Stomach (tissue), 9 donors: Measurements from ENCODE around the gene ZMIZ1. TPM values are rescaled to one million over a fixed set of nuclear protein-coding genes. Genes with fewer than 3 reads are reported as not detected.

Experiments used
- DNase-seq, 2 donors: peaks; one replicate each; pipeline versions ENCODE4 v3.0.0 to v3.0.0-alpha.2; 2013 to 2019
- H3K27ac ChIP-seq, 5 donors: fragments of 200-600 bp in 4 of 5; sonication (generic) in 4 of 5; one replicate each; pipeline ENCODE4 v1.5.1; 2013 to 2019; ENCODE audit warnings: mild to moderate bottlenecking in 1 of 5, moderate library complexity in 1 of 5
- H3K27me3 ChIP-seq, 3 donors: fragments of 200-600 bp; sonication (generic); one replicate each; pipeline ENCODE4 v1.5.1; 2017 to 2019; ENCODE audit warnings: mixed run types in 1 of 3
- H3K36me3 ChIP-seq, 4 donors: fragments of 200-600 bp; sonication (generic); 1 replicate in 3 of 4; 2 replicates in 1 of 4; pipeline ENCODE4 v1.5.1; 2016 to 2019
- H3K4me1 ChIP-seq, 4 donors: fragments of 200-600 bp; sonication (generic); one replicate each; pipeline ENCODE4 v1.5.1; 2016 to 2019
- H3K4me3 ChIP-seq, 4 donors: fragments of 200-600 bp; sonication (generic) in 3 of 4; one replicate each; pipeline ENCODE4 v1.5.1; 2016 to 2019; ENCODE audit warnings: mild to moderate bottlenecking in 1 of 4
- H3K9me3 ChIP-seq, 4 donors: fragments of 200-600 bp; sonication (generic); one replicate each; pipeline ENCODE4 v1.5.1; 2016 to 2019
- EP300 ChIP-seq: sonication (generic); formaldehyde crosslinking; IDR thresholded peaks from one replicate; pipeline ENCODE4 v1.6.1; 2017; ENCODE audit warnings: antibody characterized with exemption
- POLR2A ChIP-seq, 4 donors: fragments of 450-650 bp; IDR thresholded peaks; one replicate each; pipeline ENCODE4 v1.6.1; 2016; ENCODE audit warnings: antibody characterized with exemption in 4 of 4, control low read depth in 2 of 4, mild to moderate bottlenecking in 1 of 4, moderate library complexity in 1 of 4
- POLR2AphosphoS5 ChIP-seq, 3 donors: sonication (generic); formaldehyde crosslinking; IDR thresholded peaks; one replicate each; pipeline ENCODE4 v1.6.1; 2016; ENCODE audit warnings: antibody characterized with exemption in 3 of 3
- WGBS, 5 donors: extraction: QIAGEN DNeasy Blood & Tissue Kit in 3 of 5; methylation state at CpG; one replicate each; pipeline versions ENCODE4 v1.1.5 to v1.1.7; 2013 to 2018; 5-methylcytosine and 5-hydroxymethylcytosine counted together
- intact Hi-C: fragments of 100-400 bp; cut with DNase I; formaldehyde crosslinking; loops from one replicate; pipeline ENCODE4 v1.15.1; 2023; ENCODE audit warnings: low total_unique reads
- polyA plus RNA-seq, 3 donors: library from polyadenylated mRNA; stranded (reverse); fragments of 200-250 nt; gene quantifications; one replicate each; pipeline ENCODE4 v1.2.3, GENCODE V29; 2013
- total RNA-seq, 5 donors: library from RNA; depleted of rRNA; stranded (reverse); fragments of >200 nt; gene quantifications; one replicate each; pipeline versions ENCODE4 v1.1.0 to v1.2.3, GENCODE V29; 2014 to 2016
- TF ChIP-seq, protein P1 (sequence below), 7 experiments: fragments of 450-650 bp in 4 of 7; fragments of 200-600 bp in 3 of 7; sonication (generic) in 3 of 7; IDR thresholded peaks; one replicate each; pipeline ENCODE4 v1.5.1; 2016 to 2019; ENCODE audit warnings: antibody characterized with exemption in 7 of 7, control low read depth in 2 of 7, mild to moderate bottlenecking in 1 of 7
- donor health status: healthy with polysubstance abuse.
- donor health status: Bipolar disorder and iron deficiency.
- donor health status: healthy.

Gene ZMIZ1
- total and polyA plus RNA-seq, 8 donors: 17.7 to 103 (median 26.3) TPM

DNA sequence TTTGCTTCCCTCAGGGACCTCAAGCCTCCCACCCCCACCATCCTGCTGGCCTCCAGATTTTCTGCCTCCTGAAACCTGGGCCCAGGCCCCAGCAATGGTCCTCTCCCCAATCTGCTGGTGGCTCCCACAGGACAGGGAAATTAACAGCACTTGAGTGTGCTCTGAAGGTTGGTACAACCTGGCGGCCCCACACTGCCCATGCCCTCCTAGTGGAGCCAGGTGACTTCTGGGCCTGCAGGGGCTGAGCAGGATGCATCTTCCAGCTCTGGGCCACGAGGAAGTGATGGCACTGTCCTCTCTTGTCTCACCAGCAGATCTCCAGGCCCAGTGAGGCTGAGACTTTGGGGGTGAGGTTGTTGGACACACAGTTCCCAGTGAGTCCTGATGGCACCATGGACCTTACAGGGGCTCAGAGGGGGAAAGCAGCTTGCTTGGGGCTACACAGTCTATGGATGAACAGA is 3.6 kb upstream of the ZMIZ1 start:
- intact Hi-C loops: no loop called here
- H3K36me3 ChIP-seq: no peaks in the 10 kb centered on the region
- no peaks in the 10 kb centered on the region for H3K27me3 ChIP-seq
- no peak for TF ChIP-seq EP300
- TF ChIP-seq, protein P1, sequence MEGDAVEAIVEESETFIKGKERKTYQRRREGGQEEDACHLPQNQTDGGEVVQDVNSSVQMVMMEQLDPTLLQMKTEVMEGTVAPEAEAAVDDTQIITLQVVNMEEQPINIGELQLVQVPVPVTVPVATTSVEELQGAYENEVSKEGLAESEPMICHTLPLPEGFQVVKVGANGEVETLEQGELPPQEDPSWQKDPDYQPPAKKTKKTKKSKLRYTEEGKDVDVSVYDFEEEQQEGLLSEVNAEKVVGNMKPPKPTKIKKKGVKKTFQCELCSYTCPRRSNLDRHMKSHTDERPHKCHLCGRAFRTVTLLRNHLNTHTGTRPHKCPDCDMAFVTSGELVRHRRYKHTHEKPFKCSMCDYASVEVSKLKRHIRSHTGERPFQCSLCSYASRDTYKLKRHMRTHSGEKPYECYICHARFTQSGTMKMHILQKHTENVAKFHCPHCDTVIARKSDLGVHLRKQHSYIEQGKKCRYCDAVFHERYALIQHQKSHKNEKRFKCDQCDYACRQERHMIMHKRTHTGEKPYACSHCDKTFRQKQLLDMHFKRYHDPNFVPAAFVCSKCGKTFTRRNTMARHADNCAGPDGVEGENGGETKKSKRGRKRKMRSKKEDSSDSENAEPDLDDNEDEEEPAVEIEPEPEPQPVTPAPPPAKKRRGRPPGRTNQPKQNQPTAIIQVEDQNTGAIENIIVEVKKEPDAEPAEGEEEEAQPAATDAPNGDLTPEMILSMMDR (IDR thresholded peaks at IDR 0.05): no peak
- TF ChIP-seq POLR2A (IDR thresholded peaks at IDR 0.05): no peak
- no peak for TF ChIP-seq POLR2AphosphoS5 (IDR thresholded peaks at IDR 0.05)
- no peak for DNase-seq
- H3K4me3 ChIP-seq: no peak overlapping the region
- 77 to 91% (median 88%) methylated on average over 2 of the region's 2 CpGs for WGBS, 5 donors
- no peaks in the 10 kb centered on the region for H3K9me3 ChIP-seq
- peak overlapping the region in 4 of 5 donors; percentile 62 to 99 (median 83) for H3K27ac ChIP-seq
- peaks cover 39 to 70% (median 64%) of the 10 kb centered on the region in 4 donors for H3K4me1 ChIP-seq

DNA sequence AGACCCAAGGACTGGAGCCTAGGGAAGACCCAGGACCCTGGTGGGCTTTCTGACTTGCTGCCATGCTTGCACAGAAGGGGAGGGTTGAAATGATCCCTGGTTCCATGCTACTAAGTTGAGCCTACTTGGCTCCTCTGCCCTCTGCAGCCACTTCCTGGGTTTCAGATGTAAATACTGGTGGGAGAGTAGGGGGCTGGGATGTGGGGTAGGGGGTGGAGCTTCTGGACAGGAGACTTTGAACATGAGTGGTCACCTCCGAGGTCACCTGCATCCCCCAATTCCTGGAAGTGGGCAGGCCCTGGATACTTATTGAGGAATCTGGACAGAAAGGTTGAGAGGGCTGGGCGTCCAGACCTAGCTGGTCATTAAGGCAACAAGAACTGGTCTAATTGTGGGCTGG is 2.9 kb upstream of the ZMIZ1 start:
- Histone ChIP-seq H3K9me3 (no peaks in the 10 kb centered on the region), H3K4me3 (no peak overlapping the region), H3K27me3 (no peaks in the 10 kb centered on the region), H3K36me3 (no peaks in the 10 kb centered on the region), H3K4me1 (peaks cover 31 to 63% (median 60%) of the 10 kb centered on the region in 4 donors), H3K27ac (peak overlapping the region; percentile 82 to 99 (median 98))
- no peak for DNase-seq
- intact Hi-C loops: no loop called here
- 44 to 88% (median 64%) methylated on average over 2 of the region's 2 CpGs for WGBS, 5 donors
- TF ChIP-seq, protein P1 (IDR thresholded peaks at IDR 0.05): no peak
- TF ChIP-seq POLR2A (IDR thresholded peaks at IDR 0.05): no peak
- no peak for TF ChIP-seq POLR2AphosphoS5 (IDR thresholded peaks at IDR 0.05)
- no peak for TF ChIP-seq EP300

DNA sequence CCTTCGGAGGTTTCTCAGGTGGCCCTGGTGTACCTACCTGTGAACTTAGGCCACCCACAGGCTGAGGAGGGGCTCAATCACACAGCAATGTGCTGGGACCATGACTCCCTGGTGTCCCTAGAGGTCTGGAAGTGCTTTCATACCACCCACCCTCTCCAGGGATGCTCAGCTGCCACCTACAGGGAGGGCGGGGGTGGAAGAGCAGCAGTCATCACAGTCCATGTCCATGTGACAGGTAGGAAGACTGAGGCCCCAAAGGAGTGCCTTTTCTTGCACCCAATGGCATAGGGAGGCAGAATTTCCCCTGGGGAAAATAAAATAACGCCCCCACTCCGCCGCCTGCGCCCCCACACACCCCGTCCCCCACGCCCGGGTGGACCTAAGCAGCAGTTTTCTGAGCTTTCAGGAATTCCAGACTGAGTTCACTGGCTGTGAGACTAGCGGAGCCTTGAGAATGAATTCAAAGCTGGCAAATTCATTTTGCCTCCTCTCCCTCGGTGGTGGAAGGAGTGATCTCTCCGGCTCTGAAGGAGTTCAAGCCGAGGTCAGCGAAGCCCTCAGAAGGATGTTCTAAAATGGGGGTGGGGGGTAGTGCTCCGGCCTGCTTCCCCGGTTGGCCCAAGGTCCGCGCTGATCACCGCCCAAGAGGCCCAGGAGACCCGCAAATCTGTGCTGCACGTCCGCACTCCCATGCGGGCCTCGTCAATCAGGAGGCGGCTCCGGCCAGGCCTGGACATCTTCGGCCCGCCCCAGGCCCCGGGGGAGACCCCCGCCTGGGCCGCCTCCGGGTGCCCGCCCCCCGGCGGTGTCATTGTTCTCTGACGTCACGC is 2.1 kb upstream of the ZMIZ1 start:
- H3K36me3 ChIP-seq: no peaks in the 10 kb centered on the region
- H3K27ac ChIP-seq: peak overlapping the region; percentile 82 to 99 (median 98)
- no peaks in the 10 kb centered on the region for H3K9me3 ChIP-seq
- H3K27me3 ChIP-seq: no peaks in the 10 kb centered on the region
- intact Hi-C loops: no loop called here
- TF ChIP-seq, protein P1 (IDR thresholded peaks at IDR 0.05): no peak
- TF ChIP-seq EP300 (no peak), POLR2A (IDR thresholded peaks at IDR 0.05) (no peak), POLR2AphosphoS5 (IDR thresholded peaks at IDR 0.05) (no peak)
- H3K4me3 ChIP-seq: peak overlapping the region; percentile 80 to 93 (median 90)
- peak in 1 of 2 donors; percentile 75 for DNase-seq
- WGBS, 5 donors: 6 to 24% (median 10%) methylated on average over 25 to 37 of the region's 37 CpGs
- peaks cover 29 to 63% (median 56%) of the 10 kb centered on the region in 4 donors for H3K4me1 ChIP-seq

DNA sequence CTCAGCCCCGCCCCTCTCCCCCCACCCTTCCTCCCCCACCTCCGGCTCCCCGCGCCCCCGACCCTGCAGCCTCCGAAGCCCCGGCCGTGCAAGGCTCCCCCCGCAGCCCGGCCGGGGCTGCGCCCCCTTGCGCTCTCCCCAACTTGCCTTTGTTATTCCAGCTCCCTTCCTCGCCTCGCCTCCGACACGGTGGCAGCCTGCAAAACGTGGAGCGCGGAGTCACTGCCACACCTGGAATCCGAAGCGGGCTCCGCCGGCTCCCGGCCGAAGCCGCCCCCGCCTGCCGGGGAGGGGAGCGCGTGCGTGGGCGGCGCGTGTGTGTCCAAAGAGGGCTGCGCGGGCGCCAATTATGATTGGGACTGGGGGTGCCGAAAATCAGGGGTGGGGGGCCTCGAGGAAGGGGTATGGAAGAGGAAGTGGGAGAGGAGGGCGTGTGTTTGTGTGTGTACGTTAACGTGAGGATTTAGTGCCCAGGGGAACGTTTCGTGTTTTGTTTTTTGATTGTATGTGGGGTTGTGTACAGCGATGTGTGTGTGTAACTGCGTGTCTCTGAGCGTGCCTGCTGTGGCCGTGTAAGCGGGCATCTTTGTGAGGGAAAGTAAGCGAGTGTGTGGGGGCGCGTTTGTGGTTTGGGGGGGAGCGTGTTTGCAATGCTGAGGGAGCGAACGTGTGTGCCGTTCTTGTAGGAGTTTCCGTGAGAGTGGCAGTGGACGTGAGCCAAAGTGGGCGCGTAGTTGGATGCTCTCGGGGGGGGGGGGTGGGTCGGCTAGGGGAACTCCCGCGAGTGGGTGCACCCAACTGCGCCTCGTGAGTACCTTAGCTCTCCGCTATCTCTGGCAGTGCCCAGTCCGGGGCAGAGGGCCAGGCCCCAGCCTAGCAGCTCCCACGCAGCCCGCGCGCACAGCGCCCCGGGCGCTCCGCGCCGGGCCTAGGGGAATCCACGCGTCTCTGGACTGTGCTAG is 1.2 kb upstream of the ZMIZ1 start:
- Histone ChIP-seq H3K36me3 (no peaks in the 10 kb centered on the region), H3K27ac (peak overlapping the region; percentile 95 to 99 (median 98)), H3K27me3 (no peaks in the 10 kb centered on the region), H3K9me3 (no peaks in the 10 kb centered on the region), H3K4me1 (peaks cover 38 to 69% (median 59%) of the 10 kb centered on the region in 4 donors), H3K4me3 (peak overlapping the region; percentile 80 to 93 (median 90))
- WGBS, 5 donors: 1 to 2% (median 1%) methylated on average over 62 to 81 of the region's 81 CpGs
- intact Hi-C loops: no loop called here
- TF ChIP-seq EP300: no peak
- TF ChIP-seq, protein P1 (IDR thresholded peaks at IDR 0.05): peak in 2 of 7 experiments; percentile 14 to 22
- peak; percentile 53 to 82 (median 56) for TF ChIP-seq POLR2AphosphoS5 (IDR thresholded peaks at IDR 0.05)
- peak; percentile 87 to 98 for DNase-seq
